SH-SY5Y (cell line): Measurements from ENCODE around the gene ATN1.

Experiments
- GATA2 ChIP-seq: IDR thresholded peaks from 2 replicates; pipeline ENCODE4 v1.6.1; 2011; ENCODE audit warnings: mild to moderate bottlenecking, low read depth, low read length
- GATA3 ChIP-seq: IDR thresholded peaks from 2 replicates; pipeline ENCODE4 v1.6.1; 2011; ENCODE audit warnings: low read depth, mild to moderate bottlenecking, low read length, moderate library complexity

ATN1 gene

DNA sequence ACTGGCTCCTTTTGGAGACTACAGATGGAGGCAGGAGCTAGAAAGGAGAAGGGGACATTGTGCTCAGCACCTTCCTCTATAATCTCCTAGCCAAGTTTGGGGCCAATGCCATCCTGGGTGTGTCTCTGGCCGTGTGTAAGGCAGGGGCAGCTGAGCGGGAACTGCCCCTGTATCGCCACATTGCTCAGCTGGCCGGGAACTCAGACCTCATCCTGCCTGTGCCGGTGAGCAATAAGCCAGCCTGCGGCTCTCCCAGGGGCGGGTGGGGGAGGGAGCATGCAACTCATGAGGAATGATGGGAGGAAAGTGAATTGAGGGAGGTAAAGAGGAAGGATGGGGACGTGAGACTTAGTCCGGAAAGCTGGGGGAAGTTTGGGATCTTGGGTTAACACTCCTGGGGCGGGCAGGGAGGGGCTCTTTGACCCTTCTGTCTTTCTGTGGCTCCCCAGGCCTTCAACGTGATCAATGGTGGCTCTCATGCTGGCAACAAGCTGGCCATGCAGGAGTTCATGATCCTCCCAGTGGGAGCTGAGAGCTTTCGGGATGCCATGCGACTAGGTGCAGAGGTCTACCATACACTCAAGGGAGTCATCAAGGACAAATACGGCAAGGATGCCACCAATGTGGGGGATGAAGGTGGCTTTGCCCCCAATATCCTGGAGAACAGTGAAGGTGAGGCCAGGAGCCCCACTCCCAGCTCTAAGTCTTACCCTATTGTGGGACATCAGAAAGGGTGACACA is 10.1 kb upstream of the ATN1 start:
- TF ChIP-seq GATA3 (no peak), GATA2 (no peak)

- TF ChIP-seq GATA3, result no peak
- TF ChIP-seq GATA2, result no peak
Observed at GRCh38 chr12:6919588-6919987, 8.2 kb upstream of the ATN1 start.

GRCh38 chr12:6921539-6921938 is 6.2 kb upstream of the ATN1 start:
- TF ChIP-seq GATA3 (no peak), GATA2 (no peak)

DNA sequence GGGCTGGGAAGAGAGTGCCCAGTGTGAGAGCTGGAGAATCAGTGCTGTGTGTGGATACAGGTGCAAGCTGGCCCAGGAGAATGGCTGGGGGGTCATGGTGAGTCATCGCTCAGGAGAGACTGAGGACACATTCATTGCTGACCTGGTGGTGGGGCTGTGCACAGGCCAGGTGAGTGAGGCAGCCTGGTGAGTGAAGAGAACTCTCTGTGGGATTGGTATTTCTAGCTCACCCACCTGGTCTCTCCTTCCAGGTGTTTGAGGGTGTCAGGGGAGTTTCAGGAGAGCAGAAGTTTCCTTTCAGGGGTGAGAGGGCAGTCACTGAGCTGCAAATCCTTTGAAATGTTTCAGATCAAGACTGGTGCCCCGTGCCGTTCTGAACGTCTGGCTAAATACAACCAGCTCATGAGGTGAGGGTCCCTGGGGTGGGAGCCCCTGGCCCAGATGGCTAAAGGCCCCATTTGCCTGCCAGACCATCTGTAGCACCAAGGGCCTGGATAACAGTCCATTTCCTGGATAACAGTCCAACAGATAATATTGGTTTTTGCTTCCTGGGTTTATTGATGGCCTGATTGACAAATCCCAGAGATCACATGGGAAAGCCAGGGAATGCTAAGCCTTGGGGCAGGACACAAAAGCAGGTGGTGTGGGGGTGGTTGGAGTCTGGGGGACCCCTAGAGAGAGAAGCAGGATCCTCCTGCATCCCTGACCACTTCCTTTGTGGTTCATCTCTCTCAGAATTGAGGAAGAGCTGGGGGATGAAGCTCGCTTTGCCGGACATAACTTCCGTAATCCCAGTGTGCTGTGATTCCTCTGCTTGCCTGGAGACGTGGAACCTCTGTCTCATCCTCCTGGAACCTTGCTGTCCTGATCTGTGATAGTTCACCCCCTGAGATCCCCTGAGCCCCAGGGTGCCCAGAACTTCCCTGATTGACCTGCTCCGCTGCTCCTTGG is 5.5 kb upstream of the ATN1 start:
- TF ChIP-seq GATA3 (no peak), GATA2 (no peak)

DNA sequence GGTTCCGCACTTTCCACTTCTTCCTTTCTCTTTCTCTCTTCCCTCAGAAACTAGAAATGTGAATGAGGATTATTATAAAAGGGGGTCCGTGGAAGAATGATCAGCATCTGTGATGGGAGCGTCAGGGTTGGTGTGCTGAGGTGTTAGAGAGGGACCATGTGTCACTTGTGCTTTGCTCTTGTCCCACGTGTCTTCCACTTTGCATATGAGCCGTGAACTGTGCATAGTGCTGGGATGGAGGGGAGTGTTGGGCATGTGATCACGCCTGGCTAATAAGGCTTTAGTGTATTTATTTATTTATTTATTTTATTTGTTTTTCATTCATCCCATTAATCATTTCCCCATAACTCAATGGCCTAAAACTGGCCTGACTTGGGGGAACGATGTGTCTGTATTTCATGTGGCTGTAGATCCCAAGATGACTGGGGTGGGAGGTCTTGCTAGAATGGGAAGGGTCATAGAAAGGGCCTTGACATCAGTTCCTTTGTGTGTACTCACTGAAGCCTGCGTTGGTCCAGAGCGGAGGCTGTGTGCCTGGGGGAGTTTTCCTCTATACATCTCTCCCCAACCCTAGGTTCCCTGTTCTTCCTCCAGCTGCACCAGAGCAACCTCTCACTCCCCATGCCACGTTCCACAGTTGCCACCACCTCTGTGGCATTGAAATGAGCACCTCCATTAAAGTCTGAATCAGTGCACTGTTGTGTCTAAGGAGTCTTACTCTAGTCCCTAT is 4.6 kb upstream of the ATN1 start:
- TF ChIP-seq GATA3, result no peak
- TF ChIP-seq GATA2, result no peak

GRCh38 chr12:6923851-6924250 is 3.9 kb upstream of the ATN1 start:
- TF ChIP-seq GATA2 (no peak), GATA3 (no peak)

- TF ChIP-seq GATA2, result no peak
- TF ChIP-seq GATA3, result no peak
Observed at GRCh38 chr12:6925239-6925539, 2.6 kb upstream of the ATN1 start.

GRCh38 chr12:6925540-6926279 is 2.0 kb upstream of the ATN1 start:
- no peak for TF ChIP-seq GATA2
- no peak for TF ChIP-seq GATA3

- no peak for TF ChIP-seq GATA2
- no peak for TF ChIP-seq GATA3
Observed at GRCh38 chr12:6928022-6928702, 403 bp downstream of the ATN1 start.

GRCh38 chr12:6928703-6929407 is 1.1 kb downstream of the ATN1 start:
- no peak for TF ChIP-seq GATA2
- TF ChIP-seq GATA3, result no peak

DNA sequence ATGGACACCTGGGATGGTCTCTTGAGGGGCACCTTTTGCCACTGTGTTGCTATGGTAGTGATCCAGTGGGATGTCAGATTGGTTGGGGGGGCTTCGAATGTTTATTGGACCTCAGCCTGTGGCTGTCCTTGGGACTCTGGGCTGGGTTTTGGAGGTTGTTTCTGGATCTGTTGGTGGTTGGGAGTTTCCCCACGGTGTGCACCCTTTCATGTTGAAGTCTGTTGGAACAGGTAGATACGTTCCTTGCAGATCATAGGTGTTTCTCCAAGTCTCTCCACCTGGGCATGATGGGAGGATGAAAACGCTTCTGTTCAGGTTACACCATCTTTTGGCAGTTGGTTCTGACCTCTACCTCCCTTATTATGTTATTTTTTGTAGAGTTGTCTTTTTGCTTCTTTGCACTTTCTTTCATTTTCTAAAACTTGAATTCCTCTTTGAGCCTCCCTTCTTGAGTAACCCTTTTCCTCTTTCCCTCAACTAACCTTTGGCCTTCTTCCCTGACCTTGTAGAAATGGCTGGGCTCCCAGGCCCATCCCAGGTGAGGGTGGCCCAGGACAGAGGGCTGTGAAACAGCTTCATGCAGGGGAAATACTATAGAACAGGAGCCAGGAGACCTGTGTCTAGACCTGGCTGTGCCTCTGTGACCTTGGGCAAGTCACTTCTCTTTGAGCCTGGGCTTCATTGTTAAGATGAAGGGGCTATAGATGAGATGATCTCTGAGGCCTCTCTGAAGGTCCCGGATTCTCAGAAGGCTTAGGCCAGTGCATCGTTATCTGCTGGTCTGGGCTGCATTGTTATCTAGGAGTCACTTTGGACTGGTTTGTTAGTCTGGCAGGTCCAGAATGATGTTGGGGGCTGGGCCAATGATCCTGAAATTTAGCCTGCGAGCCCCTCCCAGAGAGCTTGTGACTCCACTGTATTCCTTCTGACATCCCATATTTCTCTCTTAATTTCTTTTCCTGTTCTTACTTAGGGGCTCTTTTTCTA is 2.0 kb downstream of the ATN1 start:
- TF ChIP-seq GATA2 (no peak), GATA3 (no peak)

DNA sequence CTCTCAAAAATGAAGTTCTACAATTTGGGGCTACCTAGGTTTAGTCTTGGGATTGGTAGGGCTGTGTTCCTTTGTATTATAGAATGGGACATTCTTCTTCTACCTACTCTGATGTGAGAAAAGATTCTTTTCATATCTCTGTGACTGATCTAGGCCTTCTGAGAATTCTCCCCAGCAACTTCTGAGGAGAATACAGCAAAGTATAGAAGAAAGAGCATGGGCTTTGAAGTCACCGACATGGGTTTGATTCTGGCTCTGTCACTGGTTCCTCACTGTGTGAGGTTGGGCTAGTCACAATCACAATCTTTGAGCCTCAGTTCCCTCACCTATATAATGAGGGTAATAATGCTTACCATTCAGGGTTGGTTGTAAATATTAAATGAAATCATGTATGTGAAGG is 5.0 kb downstream of the ATN1 start:
- TF ChIP-seq GATA3 (no peak), GATA2 (no peak)

- TF ChIP-seq GATA2 (no peak), GATA3 (no peak)
Observed at GRCh38 chr12:6934110-6934509, 6.4 kb downstream of the ATN1 start.
